HG03196 (cell line): ENCODE data around the gene C10orf71.

Experiments used
- ATAC-seq: cut with Tn5 transposase; IDR thresholded peaks from one replicate; pipeline ENCODE4 v1.9.1; 2021; ENCODE audit not compliant: unreplicated experiment

Gene C10orf71

GRCh38 chr10:49370326-49371100 is 71.5 kb downstream of the C10orf71 start:
- ATAC-seq, result no peak

DNA sequence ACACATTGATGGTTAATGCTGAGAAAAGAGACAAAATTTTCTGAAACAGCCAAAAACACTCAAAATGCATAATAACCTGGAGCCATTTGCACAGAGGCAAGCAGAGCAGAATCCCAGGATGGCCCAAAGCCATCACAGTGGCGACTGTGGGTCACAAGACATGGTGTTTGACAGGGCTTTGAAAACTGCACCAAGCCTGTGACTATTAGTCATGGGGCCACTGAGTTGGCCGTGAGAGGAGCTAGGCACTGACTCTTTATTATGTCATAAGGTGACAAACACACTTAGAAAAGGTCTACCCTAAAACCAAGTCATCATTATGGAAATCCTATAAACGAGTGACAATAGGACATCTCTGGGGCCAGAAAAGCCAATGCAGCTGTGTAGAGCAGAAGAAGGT is 73.0 kb downstream of the C10orf71 start:
- no peak for ATAC-seq

DNA sequence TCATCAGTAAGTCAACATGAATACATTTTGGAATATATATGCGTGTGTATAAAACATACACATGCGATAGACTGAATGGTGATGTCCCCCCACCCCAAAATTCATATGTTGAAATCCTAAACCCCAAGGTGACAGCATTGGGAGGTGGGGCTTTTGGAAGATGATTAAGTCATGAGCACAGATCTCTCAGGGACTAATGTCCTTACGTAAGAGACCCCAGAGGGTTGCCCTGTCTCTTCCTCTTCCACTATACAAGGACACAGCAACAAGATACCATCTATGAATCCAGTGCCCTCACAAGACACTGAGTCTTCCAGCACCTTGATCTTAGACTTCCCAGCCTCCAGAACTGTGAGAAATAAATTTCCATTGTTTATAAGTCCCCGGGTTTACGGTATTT is 74.4 kb downstream of the C10orf71 start:
- ATAC-seq, result no peak

GRCh38 chr10:49374740-49375139 is 75.8 kb downstream of the C10orf71 start:
- no peak for ATAC-seq

DNA sequence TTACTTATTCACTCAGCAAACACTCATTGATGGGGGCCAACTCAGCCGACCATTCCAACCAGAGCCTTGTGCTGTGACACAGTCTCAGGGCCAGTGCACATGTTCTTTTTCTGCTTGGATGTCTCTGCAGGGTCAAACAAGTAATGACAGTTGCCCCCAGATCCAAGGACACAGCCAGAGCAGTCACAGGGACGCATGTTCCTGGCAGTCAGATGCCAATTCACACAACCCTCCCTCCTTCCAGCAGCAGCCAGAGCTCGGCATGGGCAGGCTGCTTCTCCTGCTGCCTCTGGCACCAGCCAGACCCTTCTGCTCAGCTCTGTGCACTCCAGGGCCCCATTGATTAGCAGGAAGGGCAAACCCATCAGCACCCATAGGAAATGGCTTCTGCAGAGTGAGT is 76.6 kb downstream of the C10orf71 start:
- ATAC-seq, result no peak
